SH-SY5Y (cell line): ENCODE results near the gene RASGEF1C.

Experiments
- GATA2 ChIP-seq: IDR thresholded peaks from 2 replicates; pipeline ENCODE4 v1.6.1; 2011; ENCODE audit warnings: mild to moderate bottlenecking, low read depth, low read length
- GATA3 ChIP-seq: IDR thresholded peaks from 2 replicates; pipeline ENCODE4 v1.6.1; 2011; ENCODE audit warnings: low read depth, mild to moderate bottlenecking, low read length, moderate library complexity

Gene RASGEF1C

DNA sequence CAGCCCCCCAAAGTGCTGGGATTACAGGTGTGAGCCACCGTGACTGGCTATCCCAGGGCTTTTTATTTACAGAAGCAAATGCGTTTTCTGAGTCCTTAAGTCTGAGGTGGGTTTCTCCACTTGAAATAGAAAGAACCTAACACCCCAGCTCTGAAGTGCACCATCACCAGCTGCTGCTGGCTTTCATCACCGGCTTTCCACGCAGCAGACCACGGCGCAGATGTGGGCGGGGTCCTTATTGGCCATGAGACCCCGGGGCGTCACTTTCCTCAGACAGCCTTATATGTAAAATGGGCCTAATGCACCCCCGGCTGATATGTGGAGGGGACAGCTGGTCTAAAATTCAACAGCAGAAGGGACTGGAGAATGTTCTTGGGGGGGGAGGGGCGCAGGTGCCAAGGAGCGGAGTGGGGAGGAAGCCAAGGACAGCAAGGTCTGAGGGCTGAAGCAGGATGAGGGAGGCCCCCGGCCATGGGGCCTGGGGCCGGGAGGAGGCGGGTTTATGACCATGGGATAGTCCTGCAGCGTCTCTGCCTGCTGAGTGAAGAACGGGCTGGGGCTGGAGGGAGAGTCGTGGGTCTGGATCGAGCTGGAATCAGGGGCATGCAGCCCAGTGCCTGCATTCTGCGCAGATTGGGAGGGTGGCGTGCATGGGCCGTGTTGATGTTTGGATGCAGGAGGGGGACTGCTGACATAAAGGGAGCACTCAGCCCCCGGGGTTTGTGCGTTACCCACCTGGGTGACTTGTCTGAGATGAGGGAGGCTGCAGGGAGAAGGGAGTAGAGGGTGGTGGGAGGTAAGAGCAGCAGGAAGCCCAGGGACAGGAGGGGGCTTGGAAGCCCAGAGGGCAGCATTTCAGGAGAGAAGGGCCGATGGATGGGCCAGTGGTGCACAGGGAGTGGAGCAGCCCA, 30.2 kb downstream of the RASGEF1C start:
- TF ChIP-seq GATA3 (no peak), GATA2 (no peak)

GRCh38 chr5:180176191-180176590, 32.8 kb downstream of the RASGEF1C start:
- TF ChIP-seq GATA3 (no peak), GATA2 (no peak)

DNA sequence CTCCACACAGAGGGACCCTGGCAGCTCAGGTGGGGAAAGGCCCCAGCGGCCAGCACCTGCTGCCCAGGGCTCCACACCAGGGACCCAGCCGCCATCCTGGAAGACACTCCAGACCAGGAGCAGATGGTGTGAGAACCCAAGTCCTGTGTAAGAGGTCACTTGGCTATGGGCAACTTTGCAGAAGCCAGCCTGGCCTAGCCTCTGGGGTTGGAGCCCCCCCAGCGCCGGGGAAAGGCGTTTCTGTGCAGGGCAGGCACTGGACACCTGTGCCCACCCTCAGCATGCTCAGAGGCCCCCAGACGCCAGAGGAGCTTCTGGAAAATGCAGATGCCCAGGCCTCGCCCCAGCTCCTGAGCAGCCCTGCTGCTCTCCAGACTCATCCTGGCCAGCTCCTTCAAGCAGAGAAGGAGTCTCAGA, 34.0 kb downstream of the RASGEF1C start:
- TF ChIP-seq GATA2 (no peak), GATA3 (no peak)

DNA sequence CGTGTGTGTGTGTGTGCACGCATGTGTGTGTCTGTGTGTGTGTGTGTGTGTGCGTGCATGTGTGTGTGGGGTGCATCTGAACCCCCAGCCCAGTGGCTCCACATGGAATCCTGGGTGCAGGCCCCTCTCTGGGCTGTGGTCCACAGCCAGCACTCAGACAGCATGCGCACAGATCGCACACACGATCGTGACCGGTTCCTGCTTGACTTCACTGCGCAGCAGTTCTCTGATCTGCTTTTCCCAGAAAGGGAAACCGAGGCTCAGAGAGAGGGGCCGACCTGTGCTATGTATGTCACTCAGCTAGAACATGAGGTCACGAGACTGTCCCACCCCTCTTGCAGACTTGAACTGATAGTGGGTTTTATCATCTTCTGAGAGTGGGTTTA, 34.4 kb downstream of the RASGEF1C start:
- TF ChIP-seq GATA3 (no peak), GATA2 (no peak)

GRCh38 chr5:180173875-180174586, 35.0 kb downstream of the RASGEF1C start:
- no peak for TF ChIP-seq GATA2
- TF ChIP-seq GATA3 = no peak

- TF ChIP-seq GATA2 (no peak), GATA3 (no peak)
Measured at GRCh38 chr5:180173198-180173544, 35.8 kb downstream of the RASGEF1C start.

DNA sequence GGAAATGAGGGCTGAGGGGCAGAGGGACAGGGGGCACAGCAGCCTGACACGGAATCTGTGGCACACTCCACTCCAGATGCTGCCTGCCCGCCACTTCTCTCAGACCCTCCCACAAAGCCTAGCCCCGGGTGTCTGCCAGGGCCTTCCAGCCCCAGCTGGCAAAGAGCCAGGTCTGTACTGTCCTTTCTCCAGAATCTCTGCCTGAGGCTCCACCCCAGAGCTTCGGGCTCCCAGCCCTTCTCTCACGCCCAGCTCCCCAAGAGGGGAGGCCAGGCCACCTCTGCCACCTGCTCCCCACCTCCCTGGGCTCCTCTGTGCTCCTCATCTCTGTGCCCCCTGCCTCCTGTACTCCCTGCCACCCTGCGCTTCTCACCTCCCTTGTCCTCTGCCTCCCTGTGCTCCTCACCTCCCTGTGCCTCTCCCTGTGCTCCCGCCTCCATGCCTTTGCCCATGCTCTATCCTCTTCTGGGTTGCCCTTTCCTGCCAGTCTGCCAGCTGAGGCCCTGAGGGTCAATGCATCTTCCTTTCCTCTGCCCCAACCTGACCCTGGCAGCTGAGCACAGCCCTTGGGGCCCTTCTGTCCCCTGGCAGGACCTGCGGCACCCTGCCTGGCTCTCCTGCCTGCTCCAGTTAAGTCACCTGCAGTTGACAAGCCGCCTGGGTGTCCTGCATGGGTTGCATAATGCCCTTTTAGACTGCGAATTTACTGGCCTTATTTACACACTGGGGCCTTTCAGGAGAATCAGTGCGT, 36.4 kb downstream of the RASGEF1C start:
- no peak for TF ChIP-seq GATA2
- TF ChIP-seq GATA3 = no peak

DNA sequence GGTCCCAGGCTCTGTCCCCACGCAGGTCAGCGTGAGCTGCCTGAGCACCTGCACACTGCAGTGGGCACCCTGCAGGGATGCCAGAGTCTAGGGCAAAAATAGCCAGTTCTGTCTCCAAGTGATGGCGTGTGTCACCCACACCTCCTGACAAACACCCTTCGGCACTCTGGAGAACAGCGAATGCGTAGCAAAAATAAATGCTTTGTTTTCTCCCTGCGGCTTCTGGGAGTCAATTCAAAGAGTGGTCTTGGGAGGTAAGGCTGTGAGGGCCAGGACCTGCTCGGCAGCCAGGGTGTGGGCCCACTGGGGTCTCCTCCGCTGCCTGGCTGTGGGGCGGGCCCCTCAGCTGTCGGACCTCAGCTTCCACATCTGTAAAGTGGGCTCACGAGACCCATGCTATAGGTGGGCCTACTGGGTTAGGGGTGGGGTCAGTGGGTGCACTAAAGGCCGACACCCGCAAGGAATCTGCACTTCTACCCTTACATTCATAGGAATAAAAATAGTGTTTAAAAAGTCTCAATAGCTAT, 37.4 kb downstream of the RASGEF1C start:
- no peak for TF ChIP-seq GATA3
- TF ChIP-seq GATA2 = no peak

DNA sequence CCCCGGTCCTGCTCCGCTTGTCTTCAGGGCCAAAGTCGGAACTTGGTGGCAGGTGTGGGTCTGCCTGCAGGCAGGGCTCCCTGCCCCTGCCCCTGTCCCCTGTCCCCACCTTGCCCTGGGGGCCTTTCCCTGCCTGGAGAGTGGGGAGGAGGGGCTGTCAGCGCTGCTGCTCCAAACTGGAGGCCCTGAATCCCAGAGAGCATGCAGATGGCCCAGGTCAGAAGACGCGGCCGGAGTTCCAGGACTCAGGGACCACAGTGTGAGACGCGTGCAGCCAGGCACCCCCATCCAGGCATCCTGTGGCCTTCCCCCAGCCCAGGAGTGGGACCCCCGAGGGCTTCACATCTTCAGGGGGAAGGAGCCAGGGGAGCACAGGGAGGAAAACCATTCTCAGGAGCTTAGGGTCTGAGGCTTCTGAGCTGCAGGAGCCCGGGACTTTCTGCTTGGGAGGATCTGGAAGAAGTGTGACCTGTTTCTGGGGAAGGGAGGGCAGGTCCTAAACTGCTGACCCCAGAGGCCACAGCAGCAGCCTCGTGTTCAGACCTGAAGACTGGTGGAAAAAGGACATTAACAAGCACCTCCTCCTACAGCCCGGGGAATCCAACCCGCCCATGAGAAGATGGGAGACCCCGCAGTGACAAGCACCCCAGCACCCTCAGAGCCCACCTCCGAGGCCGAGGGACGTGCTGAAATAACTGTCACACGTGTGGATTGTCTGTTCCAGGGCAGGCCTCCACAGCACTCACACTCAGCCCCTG, 38.0 kb downstream of the RASGEF1C start:
- no peak for TF ChIP-seq GATA2
- TF ChIP-seq GATA3 = no peak

- TF ChIP-seq GATA3 = no peak
- no peak for TF ChIP-seq GATA2
Measured at GRCh38 chr5:180170106-180170809, 38.8 kb downstream of the RASGEF1C start.

GRCh38 chr5:180169248-180170105, 39.5 kb downstream of the RASGEF1C start:
- TF ChIP-seq GATA3 (no peak), GATA2 (no peak)

DNA sequence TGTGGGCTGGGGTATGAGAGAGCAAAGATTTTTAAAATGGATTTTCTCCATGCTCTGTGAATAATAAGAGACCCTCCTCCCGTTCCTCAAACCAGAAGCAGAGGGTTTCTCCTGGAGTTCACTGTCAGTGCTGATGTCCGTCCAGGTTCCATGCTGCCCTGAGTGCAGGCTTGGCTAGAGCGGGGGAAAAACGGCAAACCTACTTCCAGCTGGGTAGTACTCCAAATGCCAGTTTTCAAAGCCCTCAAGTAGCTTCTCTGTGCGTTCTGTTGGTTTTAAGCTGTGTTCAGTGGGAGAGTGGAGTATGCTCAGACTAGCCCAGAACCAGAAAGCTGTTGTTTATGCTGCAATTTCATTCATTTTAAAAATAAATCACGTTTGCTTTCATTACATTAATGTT, 40.3 kb downstream of the RASGEF1C start:
- TF ChIP-seq GATA3 (no peak), GATA2 (no peak)
